ENCODE data around the gene PLEKHJ1.

PLEKHJ1 gene

GRCh38 chr19:2249010-2249866 lies 13.1 kb upstream of the PLEKHJ1 start, which contains the start of gene AMH:
Gene AMH, plus strand, starts transcription at chr19:2249323. Its CDS starts 10 bp downstream, at chr19:2249333.
- H3K27me3 ChIP-seq (ENCODE audit: control insufficient read depth in 2 of 2, insufficient read depth in 2 of 2, low read length in 2 of 2): peaks cover 20 to 38% of the 10 kb centered on the region in 2 donors
- H3K4me1 ChIP-seq (ENCODE audit: control insufficient read depth in 2 of 2, insufficient read depth in 2 of 2, low read length in 2 of 2): peaks cover 11 to 12% of the 10 kb centered on the region in 2 donors

GRCh38 chr19:2248136-2249009 lies 12.2 kb upstream of the PLEKHJ1 start:
- peaks cover 40 to 44% of the 10 kb centered on the region in 2 donors for H3K36me3 ChIP-seq (ENCODE audit: control insufficient read depth in 2 of 2, insufficient read depth in 2 of 2, low read length in 2 of 2)
- H3K9me3 ChIP-seq (ENCODE audit: control insufficient read depth in 2 of 2, low read length in 2 of 2): no peaks in the 10 kb centered on the region
- H3K27ac ChIP-seq (ENCODE audit: low read depth in 2 of 2, low read length in 2 of 2): no peak overlapping the region
- H3K4me3 ChIP-seq (ENCODE audit: low read length in 2 of 2): no peak overlapping the region
- no peak overlapping the region for H3K9ac ChIP-seq (ENCODE audit: low read depth in 1 of 2, low read length in 2 of 2)
- H3K4me1 ChIP-seq (ENCODE audit: control insufficient read depth in 2 of 2, insufficient read depth in 2 of 2, low read length in 2 of 2): peaks cover 11% of the 10 kb centered on the region in 2 donors
- H3K27me3 ChIP-seq (ENCODE audit: control insufficient read depth in 2 of 2, insufficient read depth in 2 of 2, low read length in 2 of 2): peaks cover 15 to 31% of the 10 kb centered on the region in 2 donors

More at GRCh38 chr19:2249010-2249866, 13.1 kb upstream of the PLEKHJ1 start, which contains the start of gene AMH:
- Histone ChIP-seq H3K36me3 (ENCODE audit: control insufficient read depth in 2 of 2, insufficient read depth in 2 of 2, low read length in 2 of 2) (peaks cover 34 to 35% of the 10 kb centered on the region in 2 donors), H3K9me3 (ENCODE audit: control insufficient read depth in 2 of 2, low read length in 2 of 2) (no peaks in the 10 kb centered on the region), H3K27ac (ENCODE audit: low read depth in 2 of 2, low read length in 2 of 2) (no peak within 1 kb of the TSS), H3K4me3 (ENCODE audit: low read length in 2 of 2) (no peak within 1 kb of the TSS), H3K9ac (ENCODE audit: low read depth in 1 of 2, low read length in 2 of 2) (no peak within 1 kb of the TSS)

- H3K9me3 ChIP-seq (ENCODE audit: control insufficient read depth in 2 of 2, low read length in 2 of 2): no peaks in the 10 kb centered on the region
- no peak overlapping the region for H3K9ac ChIP-seq (ENCODE audit: low read depth in 1 of 2, low read length in 2 of 2)
- H3K4me1 ChIP-seq (ENCODE audit: control insufficient read depth in 2 of 2, insufficient read depth in 2 of 2, low read length in 2 of 2): peaks cover 8 to 13% of the 10 kb centered on the region in 2 donors
- peaks cover 40 to 47% of the 10 kb centered on the region in 2 donors for H3K36me3 ChIP-seq (ENCODE audit: control insufficient read depth in 2 of 2, insufficient read depth in 2 of 2, low read length in 2 of 2)
- H3K4me3 ChIP-seq (ENCODE audit: low read length in 2 of 2): no peak overlapping the region
- H3K27ac ChIP-seq (ENCODE audit: low read depth in 2 of 2, low read length in 2 of 2): no peak overlapping the region
- H3K27me3 ChIP-seq (ENCODE audit: control insufficient read depth in 2 of 2, insufficient read depth in 2 of 2, low read length in 2 of 2): peaks cover 8 to 23% of the 10 kb centered on the region in 2 donors
Measured at GRCh38 chr19:2247433-2248101, 11.4 kb upstream of the PLEKHJ1 start.

GRCh38 chr19:2246801-2247361 lies 10.8 kb upstream of the PLEKHJ1 start:
- H3K9me3 ChIP-seq (ENCODE audit: control insufficient read depth in 2 of 2, low read length in 2 of 2): no peaks in the 10 kb centered on the region
- H3K27ac ChIP-seq (ENCODE audit: low read depth in 2 of 2, low read length in 2 of 2): no peak overlapping the region
- H3K9ac ChIP-seq (ENCODE audit: low read depth in 1 of 2, low read length in 2 of 2): no peak overlapping the region
- peaks cover 9 to 18% of the 10 kb centered on the region in 2 donors for H3K4me1 ChIP-seq (ENCODE audit: control insufficient read depth in 2 of 2, insufficient read depth in 2 of 2, low read length in 2 of 2)
- no peak overlapping the region for H3K4me3 ChIP-seq (ENCODE audit: low read length in 2 of 2)
- H3K27me3 ChIP-seq (ENCODE audit: control insufficient read depth in 2 of 2, insufficient read depth in 2 of 2, low read length in 2 of 2): peaks cover 3 to 16% of the 10 kb centered on the region in 2 donors
- peaks cover 40 to 47% of the 10 kb centered on the region in 2 donors for H3K36me3 ChIP-seq (ENCODE audit: control insufficient read depth in 2 of 2, insufficient read depth in 2 of 2, low read length in 2 of 2)

- no peaks in the 10 kb centered on the region for H3K9me3 ChIP-seq (ENCODE audit: control insufficient read depth in 2 of 2, low read length in 2 of 2)
- peaks cover 14 to 22% of the 10 kb centered on the region in 2 donors for H3K4me1 ChIP-seq (ENCODE audit: control insufficient read depth in 2 of 2, insufficient read depth in 2 of 2, low read length in 2 of 2)
- H3K9ac ChIP-seq (ENCODE audit: low read depth in 1 of 2, low read length in 2 of 2): no peak overlapping the region
- no peak overlapping the region for H3K27ac ChIP-seq (ENCODE audit: low read depth in 2 of 2, low read length in 2 of 2)
- no peak overlapping the region for H3K4me3 ChIP-seq (ENCODE audit: low read length in 2 of 2)
- peaks cover 0 to 13% of the 10 kb centered on the region in 2 donors for H3K27me3 ChIP-seq (ENCODE audit: control insufficient read depth in 2 of 2, insufficient read depth in 2 of 2, low read length in 2 of 2)
- H3K36me3 ChIP-seq (ENCODE audit: control insufficient read depth in 2 of 2, insufficient read depth in 2 of 2, low read length in 2 of 2): peaks cover 40 to 50% of the 10 kb centered on the region in 2 donors
Measured at GRCh38 chr19:2246014-2246620, 10.0 kb upstream of the PLEKHJ1 start.

GRCh38 chr19:2245273-2245672 lies 9.1 kb upstream of the PLEKHJ1 start:
- Histone ChIP-seq H3K4me3 (ENCODE audit: low read length in 2 of 2) (no peak overlapping the region), H3K9ac (ENCODE audit: low read depth in 1 of 2, low read length in 2 of 2) (no peak overlapping the region), H3K27ac (ENCODE audit: low read depth in 2 of 2, low read length in 2 of 2) (no peak overlapping the region), H3K9me3 (ENCODE audit: control insufficient read depth in 2 of 2, low read length in 2 of 2) (no peaks in the 10 kb centered on the region), H3K27me3 (ENCODE audit: control insufficient read depth in 2 of 2, insufficient read depth in 2 of 2, low read length in 2 of 2) (peaks cover 0 to 7% of the 10 kb centered on the region in 2 donors), H3K36me3 (ENCODE audit: control insufficient read depth in 2 of 2, insufficient read depth in 2 of 2, low read length in 2 of 2) (peaks cover 40 to 52% of the 10 kb centered on the region in 2 donors), H3K4me1 (ENCODE audit: control insufficient read depth in 2 of 2, insufficient read depth in 2 of 2, low read length in 2 of 2) (peaks cover 21 to 28% of the 10 kb centered on the region in 2 donors)

- Histone ChIP-seq H3K4me1 (ENCODE audit: control insufficient read depth in 2 of 2, insufficient read depth in 2 of 2, low read length in 2 of 2) (peaks cover 26 to 35% of the 10 kb centered on the region in 2 donors), H3K36me3 (ENCODE audit: control insufficient read depth in 2 of 2, insufficient read depth in 2 of 2, low read length in 2 of 2) (peaks cover 40 to 52% of the 10 kb centered on the region in 2 donors), H3K9ac (ENCODE audit: low read depth in 1 of 2, low read length in 2 of 2) (no peak overlapping the region), H3K4me3 (ENCODE audit: low read length in 2 of 2) (no peak overlapping the region), H3K9me3 (ENCODE audit: control insufficient read depth in 2 of 2, low read length in 2 of 2) (no peaks in the 10 kb centered on the region), H3K27me3 (ENCODE audit: control insufficient read depth in 2 of 2, insufficient read depth in 2 of 2, low read length in 2 of 2) (no peaks in the 10 kb centered on the region), H3K27ac (ENCODE audit: low read depth in 2 of 2, low read length in 2 of 2) (no peak overlapping the region)
Measured at GRCh38 chr19:2244486-2244885, 8.4 kb upstream of the PLEKHJ1 start.

GRCh38 chr19:2244125-2244411 lies 7.9 kb upstream of the PLEKHJ1 start:
- Histone ChIP-seq H3K27ac (ENCODE audit: low read depth in 2 of 2, low read length in 2 of 2) (no peak overlapping the region), H3K36me3 (ENCODE audit: control insufficient read depth in 2 of 2, insufficient read depth in 2 of 2, low read length in 2 of 2) (peaks cover 40 to 52% of the 10 kb centered on the region in 2 donors)

More at GRCh38 chr19:2244125-2244411, 7.9 kb upstream of the PLEKHJ1 start:
- Histone ChIP-seq H3K4me1 (ENCODE audit: control insufficient read depth in 2 of 2, insufficient read depth in 2 of 2, low read length in 2 of 2) (peaks cover 26 to 38% of the 10 kb centered on the region in 2 donors), H3K27me3 (ENCODE audit: control insufficient read depth in 2 of 2, insufficient read depth in 2 of 2, low read length in 2 of 2) (no peaks in the 10 kb centered on the region), H3K9ac (ENCODE audit: low read depth in 1 of 2, low read length in 2 of 2) (no peak overlapping the region), H3K4me3 (ENCODE audit: low read length in 2 of 2) (no peak overlapping the region), H3K9me3 (ENCODE audit: control insufficient read depth in 2 of 2, low read length in 2 of 2) (no peaks in the 10 kb centered on the region)

Data from mucosa of rectum (tissue), 2 donors.